ENCODE data around the gene FAM200B. TPM values are rescaled to one million over a fixed set of nuclear protein-coding genes. Genes with fewer than 3 reads are reported as not detected.

The FAM200B gene
- total RNA-seq, 1 experiment from 2014 or later: 29.0 TPM

DNA sequence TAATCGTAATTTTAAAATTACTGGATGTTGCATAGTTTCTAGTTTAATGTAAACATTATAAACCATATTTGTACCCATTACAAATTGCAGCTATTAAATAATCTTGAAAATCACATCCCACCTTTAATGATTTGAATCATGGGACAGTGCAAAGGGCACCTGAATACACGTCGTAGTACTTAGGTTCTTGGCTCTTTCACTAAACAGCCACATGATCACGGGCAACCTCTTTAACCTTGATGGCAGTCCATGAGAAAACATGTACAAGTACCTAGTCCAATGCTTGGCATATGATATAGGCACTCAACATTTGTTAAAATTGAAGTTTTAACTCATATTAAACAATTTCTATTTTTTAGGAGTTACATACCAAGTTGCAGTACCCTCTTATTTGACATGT is 14.6 kb upstream of the FAM200B start:
- TF ChIP-seq EZH2 (IDR thresholded peaks at IDR 0.05; ENCODE audit: borderline replicate concordance, low read depth, low read length, poor library complexity, severe bottlenecking): no peak
- TF ChIP-seq, protein P1, sequence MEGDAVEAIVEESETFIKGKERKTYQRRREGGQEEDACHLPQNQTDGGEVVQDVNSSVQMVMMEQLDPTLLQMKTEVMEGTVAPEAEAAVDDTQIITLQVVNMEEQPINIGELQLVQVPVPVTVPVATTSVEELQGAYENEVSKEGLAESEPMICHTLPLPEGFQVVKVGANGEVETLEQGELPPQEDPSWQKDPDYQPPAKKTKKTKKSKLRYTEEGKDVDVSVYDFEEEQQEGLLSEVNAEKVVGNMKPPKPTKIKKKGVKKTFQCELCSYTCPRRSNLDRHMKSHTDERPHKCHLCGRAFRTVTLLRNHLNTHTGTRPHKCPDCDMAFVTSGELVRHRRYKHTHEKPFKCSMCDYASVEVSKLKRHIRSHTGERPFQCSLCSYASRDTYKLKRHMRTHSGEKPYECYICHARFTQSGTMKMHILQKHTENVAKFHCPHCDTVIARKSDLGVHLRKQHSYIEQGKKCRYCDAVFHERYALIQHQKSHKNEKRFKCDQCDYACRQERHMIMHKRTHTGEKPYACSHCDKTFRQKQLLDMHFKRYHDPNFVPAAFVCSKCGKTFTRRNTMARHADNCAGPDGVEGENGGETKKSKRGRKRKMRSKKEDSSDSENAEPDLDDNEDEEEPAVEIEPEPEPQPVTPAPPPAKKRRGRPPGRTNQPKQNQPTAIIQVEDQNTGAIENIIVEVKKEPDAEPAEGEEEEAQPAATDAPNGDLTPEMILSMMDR (conservative IDR thresholded peaks at IDR 0.05; ENCODE audit: low read depth, low read length): no peak
- Histone ChIP-seq H3K9me3 (ENCODE audit: low read depth, low read length, poor library complexity, severe bottlenecking) (no peaks in the 10 kb centered on the region), H3K36me3 (ENCODE audit: insufficient read depth, low read length, poor library complexity, severe bottlenecking) (peaks cover 19% of the 10 kb centered on the region), H3K4me3 (ENCODE audit: low read depth, low read length, poor library complexity, severe bottlenecking) (no peak overlapping the region), H3K27me3 (replicated peaks; ENCODE audit: insufficient read depth, low read depth, low read length, poor library complexity) (no peaks in the 10 kb centered on the region), H3K27ac (ENCODE audit: low read depth, low read length, poor library complexity, severe bottlenecking) (no peak overlapping the region), H3K4me1 (ENCODE audit: insufficient read depth, low read length, poor library complexity, severe bottlenecking) (no peaks in the 10 kb centered on the region)
- DNase-seq (ENCODE audit: low spot score): no peak
- no TSS peak for BruUV-seq (replicated peaks)
- ChIA-PET CTCF (no interaction called here), POLR2A (ENCODE audit: low non-redundant PET) (no interaction called here)
- intact Hi-C loops (cut with micrococcal nuclease; ENCODE audit: unreplicated experiment): no loop called here

DNA sequence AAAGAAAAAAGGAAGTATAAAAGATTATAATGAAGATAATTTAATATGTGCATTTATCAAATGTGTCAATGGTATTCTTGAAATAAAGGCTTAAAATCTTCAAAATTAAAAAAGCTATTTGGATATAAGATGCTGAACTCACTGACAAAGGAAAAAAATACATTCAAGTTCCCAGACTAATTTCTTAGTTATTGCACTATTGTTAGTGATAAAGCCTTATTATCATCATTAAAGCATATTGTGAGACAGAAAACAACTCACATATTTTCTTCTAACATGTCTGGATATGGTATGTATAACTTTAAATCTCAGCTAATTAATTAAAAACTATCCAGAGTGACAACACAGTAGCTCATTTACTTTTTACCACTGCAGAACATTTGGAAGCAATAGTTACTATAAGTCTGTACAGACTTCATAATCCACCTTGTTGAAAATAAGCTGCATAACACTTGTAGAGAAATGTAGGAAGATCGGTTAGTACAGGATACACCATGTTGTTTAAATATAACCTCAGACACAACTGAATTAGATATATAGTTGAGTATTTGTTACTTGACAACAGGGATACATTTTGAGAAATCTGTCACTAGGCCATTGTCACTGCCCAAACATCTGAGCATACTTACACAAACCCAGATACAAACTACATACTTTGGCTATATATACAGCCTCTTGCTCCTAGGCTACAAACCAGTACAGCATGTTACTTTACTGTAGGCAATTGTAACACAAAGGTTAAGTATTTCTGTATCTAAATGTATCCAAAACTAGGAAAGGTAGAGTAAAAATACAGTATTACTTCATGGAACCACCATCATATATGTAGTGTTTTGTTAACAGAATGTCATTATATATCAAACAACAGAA is 12.8 kb upstream of the FAM200B start:
- Histone ChIP-seq H3K4me3 (ENCODE audit: low read depth, low read length, poor library complexity, severe bottlenecking) (no peak overlapping the region), H3K27me3 (replicated peaks; ENCODE audit: insufficient read depth, low read depth, low read length, poor library complexity) (no peaks in the 10 kb centered on the region), H3K4me1 (ENCODE audit: insufficient read depth, low read length, poor library complexity, severe bottlenecking) (no peaks in the 10 kb centered on the region), H3K36me3 (ENCODE audit: insufficient read depth, low read length, poor library complexity, severe bottlenecking) (peaks cover 19% of the 10 kb centered on the region), H3K27ac (ENCODE audit: low read depth, low read length, poor library complexity, severe bottlenecking) (no peak overlapping the region), H3K9me3 (ENCODE audit: low read depth, low read length, poor library complexity, severe bottlenecking) (no peaks in the 10 kb centered on the region)
- DNase-seq (ENCODE audit: low spot score): no peak
- intact Hi-C loops (cut with micrococcal nuclease; ENCODE audit: unreplicated experiment): no loop called here
- no TSS peak for BruUV-seq (replicated peaks)
- no peak for TF ChIP-seq EZH2 (IDR thresholded peaks at IDR 0.05; ENCODE audit: borderline replicate concordance, low read depth, low read length, poor library complexity, severe bottlenecking)
- TF ChIP-seq, protein P1 (conservative IDR thresholded peaks at IDR 0.05; ENCODE audit: low read depth, low read length): no peak
- POLR2A ChIA-PET (ENCODE audit: low non-redundant PET): no interaction called here
- CTCF ChIA-PET: no interaction called here

GRCh38 chr4:15670576-15670975 is 11.1 kb upstream of the FAM200B start:
- Histone ChIP-seq H3K4me3 (ENCODE audit: low read depth, low read length, poor library complexity, severe bottlenecking) (no peak overlapping the region), H3K36me3 (ENCODE audit: insufficient read depth, low read length, poor library complexity, severe bottlenecking) (peaks cover 19% of the 10 kb centered on the region), H3K27me3 (replicated peaks; ENCODE audit: insufficient read depth, low read depth, low read length, poor library complexity) (no peaks in the 10 kb centered on the region), H3K4me1 (ENCODE audit: insufficient read depth, low read length, poor library complexity, severe bottlenecking) (no peaks in the 10 kb centered on the region), H3K27ac (ENCODE audit: low read depth, low read length, poor library complexity, severe bottlenecking) (no peak overlapping the region), H3K9me3 (ENCODE audit: low read depth, low read length, poor library complexity, severe bottlenecking) (no peaks in the 10 kb centered on the region)
- TF ChIP-seq, protein P1 (conservative IDR thresholded peaks at IDR 0.05; ENCODE audit: low read depth, low read length): no peak
- no peak for TF ChIP-seq EZH2 (IDR thresholded peaks at IDR 0.05; ENCODE audit: borderline replicate concordance, low read depth, low read length, poor library complexity, severe bottlenecking)
- no TSS peak for BruUV-seq (replicated peaks)
- intact Hi-C loops (cut with micrococcal nuclease; ENCODE audit: unreplicated experiment): no loop called here
- ChIA-PET POLR2A (ENCODE audit: low non-redundant PET) (no interaction called here), CTCF (no interaction called here)
- no peak for DNase-seq (ENCODE audit: low spot score)
